GM23338 (cell line): ENCODE data around the gene SDHAF2. TPM values are rescaled to one million over a fixed set of nuclear protein-coding genes. Genes with fewer than 3 reads are reported as not detected.

Experiments used
- ATAC-seq: fragments of 200-7000 bp; cut with Tn5 transposase; 3 replicates; pipeline ENCODE4 v1.9.1; 2020
- DNase-seq: peaks from one replicate; pipeline ENCODE4 v3.0.0-alpha.2; 2015; ENCODE audit warnings: low spot score
- H2AFZ ChIP-seq: fragments of 200-600 bp; sonication (generic); 2 replicates; pipeline ENCODE4 v1.8.0; 2016; ENCODE audit warnings: antibody characterized with exemption, mild to moderate bottlenecking, moderate library complexity
- H3F3A ChIP-seq: fragments of 200-600 bp; sonication (generic); replicated peaks from 2 replicates; pipeline ENCODE4 v1.8.0; 2017; ENCODE audit warnings: antibody characterized with exemption, mixed run types, low read depth
- H3K27ac ChIP-seq: fragments of 200-600 bp; sonication (generic); 2 replicates; pipeline ENCODE4 v1.6.1; 2016; ENCODE audit warnings: low read depth
- H3K27me3 ChIP-seq: fragments of 200-600 bp; sonication (generic); 2 replicates; pipeline ENCODE4 v1.8.0; 2016; ENCODE audit warnings: mild to moderate bottlenecking, mixed run types, moderate library complexity; ENCODE audit not compliant: insufficient read depth
- H3K36me3 ChIP-seq: fragments of 200-600 bp; sonication (generic); 2 replicates; pipeline ENCODE4 v1.8.0; 2016; ENCODE audit warnings: mild to moderate bottlenecking; ENCODE audit not compliant: insufficient read depth
- H3K4me1 ChIP-seq: fragments of 200-600 bp; sonication (generic); 2 replicates; pipeline ENCODE4 v1.8.0; 2016; ENCODE audit warnings: mild to moderate bottlenecking, moderate library complexity; ENCODE audit not compliant: insufficient read depth
- H3K4me2 ChIP-seq: fragments of 200-600 bp; sonication (generic); 2 replicates; pipeline ENCODE4 v1.7.1; 2017; ENCODE audit warnings: mixed run types
- H3K4me3 ChIP-seq: fragments of 200-600 bp; sonication (generic); 2 replicates; pipeline ENCODE4 v1.6.1; 2016; ENCODE audit warnings: mixed run types
- H3K79me2 ChIP-seq: fragments of 200-600 bp; sonication (generic); replicated peaks from 2 replicates; pipeline ENCODE4 v1.8.0; 2017; ENCODE audit warnings: mild to moderate bottlenecking; ENCODE audit not compliant: insufficient read depth
- H3K9me2 ChIP-seq: fragments of 200-600 bp; sonication (generic); 2 replicates; pipeline ENCODE4 v1.8.0; 2017; ENCODE audit not compliant: insufficient read depth
- H4K20me1 ChIP-seq: fragments of 200-600 bp; sonication (generic); replicated peaks from 2 replicates; pipeline ENCODE4 v1.8.0; 2017; ENCODE audit warnings: mild to moderate bottlenecking; ENCODE audit not compliant: insufficient read depth
- H3K27ac Mint-ChIP-seq: 2 replicates; pipeline ENCODE4 v1.8.0; 2020; ENCODE audit warnings: inconsistent platforms, mild to moderate bottlenecking, moderate library complexity, mixed read lengths
- H3K27me3 Mint-ChIP-seq: 3 replicates; pipeline ENCODE4 v1.8.0; 2022; ENCODE audit warnings: low read depth, mild to moderate bottlenecking, moderate library complexity, mixed read lengths, inconsistent platforms; ENCODE audit not compliant: insufficient read depth, poor library complexity
- H3K36me3 Mint-ChIP-seq: 3 replicates; pipeline ENCODE4 v1.8.0; 2021; ENCODE audit warnings: low read depth, mild to moderate bottlenecking, inconsistent platforms, moderate library complexity, mixed read lengths
- H3K4me1 Mint-ChIP-seq: 3 replicates; pipeline ENCODE4 v1.8.0; 2020; ENCODE audit warnings: mild to moderate bottlenecking, inconsistent platforms, mixed read lengths
- H3K4me3 Mint-ChIP-seq: 3 replicates; pipeline ENCODE4 v1.8.0; 2021; ENCODE audit warnings: moderate library complexity, mild to moderate bottlenecking, inconsistent platforms, mixed read lengths
- H3K9me3 Mint-ChIP-seq: 3 replicates; pipeline ENCODE4 v1.8.0; 2020; ENCODE audit warnings: moderate library complexity, mild to moderate bottlenecking, inconsistent platforms, mixed read lengths
- CREB1 ChIP-seq: fragments of 250-450 bp; sonication (Bioruptor Pico); IDR thresholded peaks from 2 replicates; pipeline ENCODE4 v1.5.0; 2020; ENCODE audit warnings: low read depth, mild to moderate bottlenecking, moderate library complexity
- CTCF ChIP-seq, 2 experiments: fragments of 200-600 bp in 1 of 2; sonication (generic) in 1 of 2; conservative IDR thresholded peaks; 2 replicates each; pipeline versions ENCODE4 v1.5.1 to v1.6.1; 2016 to 2017; ENCODE audit warnings: antibody characterized with exemption in 2 of 2, low read depth in 2 of 2, mild to moderate bottlenecking in 2 of 2, moderate library complexity in 1 of 2
- ETS1 ChIP-seq: IDR thresholded peaks from 2 replicates; pipeline ENCODE4 v1.6.1; 2016; ENCODE audit warnings: antibody characterized with exemption
- EZH2 ChIP-seq: fragments of 200-600 bp; sonication (generic); IDR thresholded peaks from one replicate; pipeline ENCODE4 v1.8.0; 2017; ENCODE audit warnings: antibody characterized with exemption, mild to moderate bottlenecking, low read depth; ENCODE audit not compliant: unreplicated experiment
- EZH2phosphoT487 ChIP-seq: fragments of 200-600 bp; sonication (generic); IDR thresholded peaks from one replicate; pipeline ENCODE4 v1.8.1; 2018; ENCODE audit warnings: antibody characterized with exemption; ENCODE audit not compliant: unreplicated experiment
- JUNB ChIP-seq: IDR thresholded peaks from one replicate; pipeline ENCODE4 v1.6.1; 2016; ENCODE audit warnings: antibody characterized with exemption; ENCODE audit not compliant: unreplicated experiment
- NANOG ChIP-seq: IDR thresholded peaks from 2 replicates; pipeline ENCODE4 v1.6.1; 2016; ENCODE audit warnings: antibody characterized with exemption, borderline replicate concordance
- POLR2AphosphoS5 ChIP-seq: IDR thresholded peaks from 2 replicates; pipeline ENCODE4 v1.6.1; 2016; ENCODE audit warnings: antibody characterized with exemption, low read depth
- REST ChIP-seq: IDR thresholded peaks from one replicate; pipeline ENCODE4 v1.6.1; 2018; ENCODE audit warnings: antibody characterized with exemption; ENCODE audit not compliant: unreplicated experiment
- STAT1 ChIP-seq: IDR thresholded peaks from one replicate; pipeline ENCODE4 v1.6.1; 2016; ENCODE audit warnings: antibody characterized with exemption; ENCODE audit not compliant: unreplicated experiment
- ZNF114 ChIP-seq: fragments of 250-450 bp; sonication (Bioruptor Pico); IDR thresholded peaks from 2 replicates; pipeline ENCODE4 v1.5.0; 2020; ENCODE audit warnings: mild to moderate bottlenecking, moderate library complexity
- ZNF331 ChIP-seq: fragments of 250-450 bp; sonication (Bioruptor Pico); IDR thresholded peaks from 2 replicates; pipeline ENCODE4 v1.5.0; 2020; ENCODE audit warnings: low read depth, mild to moderate bottlenecking, moderate library complexity
- ZNF462 ChIP-seq: fragments of 250-450 bp; sonication (Bioruptor Pico); IDR thresholded peaks from 2 replicates; pipeline ENCODE4 v1.5.0; 2020; ENCODE audit warnings: mild to moderate bottlenecking, moderate library complexity
- polyA plus RNA-seq: library from polyadenylated mRNA; unstranded; fragments of >200 nt; fragmentation: Nextera tagmentation; extraction: Ambion mirVana; gene quantifications from 2 replicates; pipeline ENCODE4 v1.2.1, GENCODE V29; 2016
- total RNA-seq: library from RNA; depleted of rRNA; stranded (reverse); fragments of >200 nt; shearing (Covaris generic); gene quantifications from 2 replicates; pipeline ENCODE4 v1.2.3, GENCODE V29; 2014

SDHAF2 gene
- total and polyA plus RNA-seq, 2 experiments from 2014 or later: 53.8 to 57.0 TPM

- Mint-ChIP-seq H3K4me3 (no peak overlapping the region), H3K27ac (no peak overlapping the region), H3K36me3 (peaks cover 62% of the 10 kb centered on the region), H3K9me3 (no peaks in the 10 kb centered on the region; the same call in 2 of the 3 replicates), H3K4me1 (no peaks in the 10 kb centered on the region), H3K27me3 (no peaks in the 10 kb centered on the region)
- Histone ChIP-seq H2AFZ (no peak overlapping the region), H3K4me3 (no peak overlapping the region), H3K9me2 (no peaks in the 10 kb centered on the region), H3K27me3 (no peaks in the 10 kb centered on the region), H3K27ac (no peak overlapping the region), H4K20me1 (peaks cover 27% of the 10 kb centered on the region), H3K4me2 (no peak overlapping the region), H3K79me2 (no peaks in the 10 kb centered on the region), H3F3A (peaks cover 33% of the 10 kb centered on the region), H3K36me3 (peaks cover 56% of the 10 kb centered on the region), H3K4me1 (no peaks in the 10 kb centered on the region)
- no peak for DNase-seq
- no peak for ATAC-seq
- no peak for TF ChIP-seq EZH2
- no peak for TF ChIP-seq STAT1
- no peak for TF ChIP-seq CTCF (conservative IDR thresholded peaks at IDR 0.05; ENCODE audit: low read depth in 2 of 2)
- no peak for TF ChIP-seq ZNF114
- no peak for TF ChIP-seq EZH2phosphoT487
- no peak for TF ChIP-seq ETS1
- TF ChIP-seq CREB1 (CRISPR knock-in tag): no peak
- no peak for TF ChIP-seq NANOG
- TF ChIP-seq ZNF331 (CRISPR knock-in tag): no peak
- no peak for TF ChIP-seq JUNB
- no peak for TF ChIP-seq ZNF462 (CRISPR knock-in tag)
- TF ChIP-seq POLR2AphosphoS5: no peak
- TF ChIP-seq REST: no peak
These were observed 26.3 kb upstream of the SDHAF2 start for GRCh38 chr11:61403658-61404057.
